ENCODE data around the gene THSD4.

DNA sequence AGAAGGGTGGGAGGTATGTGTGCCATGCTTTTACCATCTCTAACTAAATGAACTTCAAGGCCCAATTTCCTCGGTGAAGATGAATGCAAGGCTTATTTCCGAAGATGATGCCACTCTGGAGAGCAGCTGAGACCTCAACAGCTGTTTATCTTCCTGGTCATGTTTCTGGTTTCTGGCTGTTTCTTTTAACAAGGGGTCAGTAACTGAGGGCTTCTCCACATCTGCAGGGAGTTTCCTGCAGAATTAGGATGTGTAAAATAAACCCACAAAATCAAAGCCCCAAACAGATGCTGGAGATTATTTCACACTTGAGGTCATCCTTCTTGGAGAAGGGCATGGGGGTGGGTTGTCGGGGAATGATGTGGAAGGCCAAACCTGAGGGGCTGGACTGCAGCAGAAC, 220.3 kb downstream of the THSD4 start:
- TF ChIP-seq, protein P1, sequence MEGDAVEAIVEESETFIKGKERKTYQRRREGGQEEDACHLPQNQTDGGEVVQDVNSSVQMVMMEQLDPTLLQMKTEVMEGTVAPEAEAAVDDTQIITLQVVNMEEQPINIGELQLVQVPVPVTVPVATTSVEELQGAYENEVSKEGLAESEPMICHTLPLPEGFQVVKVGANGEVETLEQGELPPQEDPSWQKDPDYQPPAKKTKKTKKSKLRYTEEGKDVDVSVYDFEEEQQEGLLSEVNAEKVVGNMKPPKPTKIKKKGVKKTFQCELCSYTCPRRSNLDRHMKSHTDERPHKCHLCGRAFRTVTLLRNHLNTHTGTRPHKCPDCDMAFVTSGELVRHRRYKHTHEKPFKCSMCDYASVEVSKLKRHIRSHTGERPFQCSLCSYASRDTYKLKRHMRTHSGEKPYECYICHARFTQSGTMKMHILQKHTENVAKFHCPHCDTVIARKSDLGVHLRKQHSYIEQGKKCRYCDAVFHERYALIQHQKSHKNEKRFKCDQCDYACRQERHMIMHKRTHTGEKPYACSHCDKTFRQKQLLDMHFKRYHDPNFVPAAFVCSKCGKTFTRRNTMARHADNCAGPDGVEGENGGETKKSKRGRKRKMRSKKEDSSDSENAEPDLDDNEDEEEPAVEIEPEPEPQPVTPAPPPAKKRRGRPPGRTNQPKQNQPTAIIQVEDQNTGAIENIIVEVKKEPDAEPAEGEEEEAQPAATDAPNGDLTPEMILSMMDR (IDR thresholded peaks at IDR 0.05) = no peak
- TF ChIP-seq POLR2A (IDR thresholded peaks at IDR 0.05) (no peak), POLR2AphosphoS5 (IDR thresholded peaks at IDR 0.05) (no peak), EP300 (IDR thresholded peaks at IDR 0.05) (no peak)

Measured in upper lobe of left lung (tissue), 4 donors.